ENCODE data around the gene POLR2M.

DNA sequence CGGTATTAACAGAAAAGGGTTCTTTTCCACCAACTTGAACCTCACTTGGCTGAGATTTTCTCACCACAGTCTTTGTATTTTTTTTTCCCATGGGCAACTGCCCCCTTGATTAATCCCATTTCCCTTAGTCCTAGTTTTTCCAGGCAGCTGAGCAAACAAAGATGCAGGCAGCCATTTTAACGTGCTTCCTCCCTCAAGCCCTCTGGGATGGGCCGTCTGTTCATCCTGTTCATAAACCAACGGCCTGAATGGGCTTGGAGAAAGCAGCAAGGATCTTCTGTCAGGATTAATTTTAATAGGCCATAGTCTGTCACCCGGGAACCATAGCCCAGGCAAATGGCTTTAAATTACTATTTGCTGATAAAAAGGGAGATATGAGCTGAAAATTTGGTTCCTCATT is 10.4 kb upstream of the POLR2M start:
- TF ChIP-seq FOXA1 (IDR thresholded peaks at IDR 0.05) = no peak
- TF ChIP-seq SP1 (IDR thresholded peaks at IDR 0.05) = no peak
- TF ChIP-seq FOXM1 (IDR thresholded peaks at IDR 0.05; ENCODE audit: borderline replicate concordance) = no peak
- TF ChIP-seq SUZ12 (IDR thresholded peaks at IDR 0.05) = no peak
- TF ChIP-seq LEF1 (IDR thresholded peaks at IDR 0.05; ENCODE audit: borderline replicate concordance) = no peak
- no peak for TF ChIP-seq NFRKB (IDR thresholded peaks at IDR 0.05)
- TF ChIP-seq CTBP1 (IDR thresholded peaks at IDR 0.05; ENCODE audit: borderline replicate concordance) = no peak
- no peak for TF ChIP-seq BHLHE40 (IDR thresholded peaks at IDR 0.05; ENCODE audit: borderline replicate concordance)
- TF ChIP-seq, protein P1, sequence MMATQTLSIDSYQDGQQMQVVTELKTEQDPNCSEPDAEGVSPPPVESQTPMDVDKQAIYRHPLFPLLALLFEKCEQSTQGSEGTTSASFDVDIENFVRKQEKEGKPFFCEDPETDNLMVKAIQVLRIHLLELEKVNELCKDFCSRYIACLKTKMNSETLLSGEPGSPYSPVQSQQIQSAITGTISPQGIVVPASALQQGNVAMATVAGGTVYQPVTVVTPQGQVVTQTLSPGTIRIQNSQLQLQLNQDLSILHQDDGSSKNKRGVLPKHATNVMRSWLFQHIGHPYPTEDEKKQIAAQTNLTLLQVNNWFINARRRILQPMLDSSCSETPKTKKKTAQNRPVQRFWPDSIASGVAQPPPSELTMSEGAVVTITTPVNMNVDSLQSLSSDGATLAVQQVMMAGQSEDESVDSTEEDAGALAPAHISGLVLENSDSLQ (IDR thresholded peaks at IDR 0.05) = no peak
- no peak for TF ChIP-seq ELF4 (IDR thresholded peaks at IDR 0.05)
- TF ChIP-seq HDGF (IDR thresholded peaks at IDR 0.05; ENCODE audit: borderline replicate concordance) = no peak
- TF ChIP-seq TARDBP (IDR thresholded peaks at IDR 0.05) = no peak
- no peak for TF ChIP-seq ZNF384 (IDR thresholded peaks at IDR 0.05)
- no peak for TF ChIP-seq FOXK2 (IDR thresholded peaks at IDR 0.05)
